Testis (tissue), 3 donors: ENCODE measurements around the gene DHRS3. TPM values are rescaled to one million over a fixed set of nuclear protein-coding genes. Genes with fewer than 3 reads are reported as not detected.
A peak's percentile ranks its signal among the peaks of the same experiment; 100 is the strongest.

ENCODE experiments used
- DNase-seq: peaks from one replicate; pipeline ENCODE4 v3.0.0-alpha.2; 2019
- H3K27ac ChIP-seq, 2 donors: fragments of 200-600 bp; sonication (generic); one replicate each; pipeline ENCODE4 v1.5.1; 2019
- H3K27me3 ChIP-seq: fragments of 200-600 bp; sonication (generic); one replicate; pipeline ENCODE4 v1.5.1; 2019
- H3K36me3 ChIP-seq: fragments of 200-600 bp; sonication (generic); one replicate; pipeline ENCODE4 v1.5.1; 2017; ENCODE audit warnings: low read depth; ENCODE audit errors: missing control alignments
- H3K4me1 ChIP-seq: fragments of 200-600 bp; sonication (generic); one replicate; pipeline ENCODE4 v1.5.1; 2019
- H3K4me3 ChIP-seq, 2 donors: fragments of 200-600 bp; sonication (generic); one replicate each; pipeline ENCODE4 v1.5.1; 2017 to 2019
- H3K9me3 ChIP-seq: fragments of 200-600 bp; sonication (generic); one replicate; pipeline ENCODE4 v1.5.1; 2017
- CTCF ChIP-seq, 3 experiments: fragments of 450-650 bp in 2 of 3; fragments of 200-600 bp in 1 of 3; sonication (generic) in 1 of 3; IDR thresholded peaks; one replicate each; pipeline ENCODE4 v1.5.1; 2016 to 2019; ENCODE audit warnings: antibody characterized with exemption in 3 of 3, mild to moderate bottlenecking in 2 of 3, moderate library complexity in 1 of 3
- POLR2A ChIP-seq: fragments of 450-650 bp; IDR thresholded peaks from one replicate; pipeline ENCODE4 v1.6.1; 2017; ENCODE audit warnings: antibody characterized with exemption, mild to moderate bottlenecking, moderate library complexity
- whole genome bisulfite sequencing, 2 donors: methylation state at CpG; one replicate each; pipeline ENCODE4 v1.1.5; 2018; 5-methylcytosine and 5-hydroxymethylcytosine counted together
- intact Hi-C: fragments of 100-400 bp; cut with DNase I; formaldehyde crosslinking; loops from one replicate; pipeline ENCODE4 v1.15.1; 2023; ENCODE audit warnings: low total_unique reads
- polyA plus RNA-seq: library from polyadenylated mRNA; stranded (reverse); fragments of 350-450 nt; fragmentation: Illumina TruSeq; extraction: RNeasy Lipid Tissue Mini Kit (QIAGEN cat#74804); gene quantifications from one replicate; pipeline ENCODE4 v1.2.3, GENCODE V29; 2014; ENCODE audit warnings: low read depth, low replicate concordance; ENCODE audit not compliant: insufficient read depth
- total RNA-seq, 2 donors: library from RNA; depleted of rRNA; stranded (reverse); fragments of >200 nt; gene quantifications; one replicate each; pipeline ENCODE4 v1.2.3, GENCODE V29; 2016

DHRS3 gene
- total and polyA plus RNA-seq, 3 donors from 2014 or later: 27.1 to 38.7 (median 30.2) TPM

- peaks cover 31% of the 10 kb centered on the region for H3K4me1 ChIP-seq
- peak; percentile 67 for DNase-seq
These were observed 64.0 kb downstream of the DHRS3 start for GRCh38 chr1:12553963-12554362.

GRCh38 chr1:12552951-12553921 lies 64.8 kb downstream of the DHRS3 start:
- Histone ChIP-seq H3K27ac (no peak overlapping the region), H3K9me3 (no peaks in the 10 kb centered on the region), H3K4me1 (peaks cover 38% of the 10 kb centered on the region), H3K36me3 (no peaks in the 10 kb centered on the region), H3K4me3 (no peak overlapping the region), H3K27me3 (no peaks in the 10 kb centered on the region)
- no peak for TF ChIP-seq POLR2A
- TF ChIP-seq CTCF (IDR thresholded peaks at IDR 0.05): no peak
- no peak for DNase-seq
- intact Hi-C loops: no loop called here
- WGBS, 2 donors: 62 to 77% methylated on average over 9 to 16 of the region's 16 CpGs

More at GRCh38 chr1:12553963-12554362, 64.0 kb downstream of the DHRS3 start:
- Histone ChIP-seq H3K36me3 (no peaks in the 10 kb centered on the region), H3K4me3 (no peak overlapping the region), H3K9me3 (no peaks in the 10 kb centered on the region), H3K27me3 (no peaks in the 10 kb centered on the region), H3K27ac (no peak overlapping the region)
- intact Hi-C loops: no loop called here
- WGBS, 2 donors: 55 to 89% methylated on average over 3 of the region's 3 CpGs
- TF ChIP-seq POLR2A (no peak), CTCF (IDR thresholded peaks at IDR 0.05) (no peak)

DNA sequence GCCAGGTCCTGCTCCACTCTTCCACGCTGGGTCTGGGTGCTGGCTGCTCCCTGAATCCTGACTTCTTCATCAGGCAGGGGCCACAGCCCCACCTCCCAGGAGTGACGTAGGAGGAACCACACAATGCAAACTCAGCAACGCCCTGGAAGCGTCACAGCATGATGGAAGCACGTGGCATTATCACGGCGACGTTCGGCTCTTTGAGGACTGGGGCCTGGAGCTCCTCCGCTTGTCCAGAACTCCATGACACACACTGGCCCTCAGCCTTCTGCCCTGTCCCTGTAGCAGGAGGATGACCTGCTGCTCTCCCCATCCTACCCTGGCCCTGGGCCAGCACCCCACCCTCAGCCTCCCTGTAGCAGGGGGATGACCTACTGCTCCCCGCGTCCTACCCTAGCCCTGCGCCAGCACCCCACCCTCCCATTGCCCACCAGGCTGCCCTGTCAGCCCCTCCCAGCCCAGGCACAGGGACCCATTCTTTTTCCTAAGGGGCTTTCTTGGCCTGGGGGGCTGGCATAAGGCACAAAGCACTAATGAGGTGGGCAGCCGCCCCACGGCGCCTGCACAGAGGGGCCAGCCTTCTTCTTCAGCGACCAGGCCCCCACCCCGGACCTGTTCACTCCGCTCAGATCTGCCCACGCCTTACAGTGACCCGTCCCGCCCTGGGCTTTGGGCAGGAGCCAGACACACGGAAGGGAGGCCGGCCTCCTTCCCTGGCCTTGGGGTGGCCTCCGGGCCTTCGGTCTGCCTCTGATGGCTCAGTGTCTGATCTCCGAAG lies 65.7 kb downstream of the DHRS3 start:
- no peak overlapping the region for H3K4me3 ChIP-seq
- no peak overlapping the region for H3K27ac ChIP-seq
- no peak for TF ChIP-seq POLR2A
- no peak for TF ChIP-seq CTCF (IDR thresholded peaks at IDR 0.05)
- no peaks in the 10 kb centered on the region for H3K36me3 ChIP-seq
- DNase-seq: no peak
- no peaks in the 10 kb centered on the region for H3K9me3 ChIP-seq
- WGBS, 2 donors: 86 to 89% methylated on average over 25 to 27 of the region's 27 CpGs
- no peaks in the 10 kb centered on the region for H3K27me3 ChIP-seq
- intact Hi-C loops: no loop called here
- peaks cover 40% of the 10 kb centered on the region for H3K4me1 ChIP-seq

GRCh38 chr1:12551584-12551983 lies 66.4 kb downstream of the DHRS3 start:
- TF ChIP-seq POLR2A (no peak), CTCF (IDR thresholded peaks at IDR 0.05) (no peak)
- Histone ChIP-seq H3K9me3 (no peaks in the 10 kb centered on the region), H3K27me3 (no peaks in the 10 kb centered on the region), H3K4me1 (peaks cover 34% of the 10 kb centered on the region), H3K4me3 (no peak overlapping the region), H3K36me3 (no peaks in the 10 kb centered on the region), H3K27ac (no peak overlapping the region)
- intact Hi-C loops: no loop called here
- no peak for DNase-seq
